SU-DHL-6 (cell line): Measurements from ENCODE around the gene TMEM204.

Experiments
- EZH2phosphoT487 ChIP-seq: fragments of 200-600 bp; sonication (generic), shearing (Covaris generic); conservative IDR thresholded peaks from 2 replicates; pipeline ENCODE4 v1.6.1; 2018; ENCODE audit warnings: mild to moderate bottlenecking, antibody characterized with exemption, low read length, moderate library complexity, mixed read lengths
- TF ChIP-seq, protein P1 (sequence below): fragments of 200-600 bp; sonication (generic); IDR thresholded peaks from one replicate; pipeline ENCODE4 v1.5.1; 2017; ENCODE audit warnings: antibody characterized with exemption, mild to moderate bottlenecking, low read length, moderate library complexity; ENCODE audit not compliant: insufficient read depth, poor library complexity, severe bottlenecking

DNA sequence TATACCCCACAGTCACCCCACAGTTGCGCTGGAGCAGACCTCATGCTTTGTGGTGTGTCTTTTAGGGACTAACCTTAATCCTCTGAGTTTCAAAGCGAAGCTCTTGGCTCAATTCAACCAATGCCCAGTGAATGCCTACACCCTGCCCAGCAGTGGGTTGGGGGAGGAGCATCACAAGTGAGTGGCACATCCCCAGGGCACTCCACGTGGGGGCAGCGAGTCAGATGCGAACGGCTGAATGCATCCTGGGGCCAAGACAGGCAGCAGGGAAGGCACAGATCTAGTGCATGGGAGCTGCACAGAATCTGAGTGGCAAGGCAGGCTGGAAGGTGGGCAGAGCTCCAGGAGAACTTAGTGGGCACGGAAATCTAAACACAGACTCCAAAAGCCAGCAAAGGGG is 39.2 kb downstream of the TMEM204 start:
- TF ChIP-seq, protein P1, sequence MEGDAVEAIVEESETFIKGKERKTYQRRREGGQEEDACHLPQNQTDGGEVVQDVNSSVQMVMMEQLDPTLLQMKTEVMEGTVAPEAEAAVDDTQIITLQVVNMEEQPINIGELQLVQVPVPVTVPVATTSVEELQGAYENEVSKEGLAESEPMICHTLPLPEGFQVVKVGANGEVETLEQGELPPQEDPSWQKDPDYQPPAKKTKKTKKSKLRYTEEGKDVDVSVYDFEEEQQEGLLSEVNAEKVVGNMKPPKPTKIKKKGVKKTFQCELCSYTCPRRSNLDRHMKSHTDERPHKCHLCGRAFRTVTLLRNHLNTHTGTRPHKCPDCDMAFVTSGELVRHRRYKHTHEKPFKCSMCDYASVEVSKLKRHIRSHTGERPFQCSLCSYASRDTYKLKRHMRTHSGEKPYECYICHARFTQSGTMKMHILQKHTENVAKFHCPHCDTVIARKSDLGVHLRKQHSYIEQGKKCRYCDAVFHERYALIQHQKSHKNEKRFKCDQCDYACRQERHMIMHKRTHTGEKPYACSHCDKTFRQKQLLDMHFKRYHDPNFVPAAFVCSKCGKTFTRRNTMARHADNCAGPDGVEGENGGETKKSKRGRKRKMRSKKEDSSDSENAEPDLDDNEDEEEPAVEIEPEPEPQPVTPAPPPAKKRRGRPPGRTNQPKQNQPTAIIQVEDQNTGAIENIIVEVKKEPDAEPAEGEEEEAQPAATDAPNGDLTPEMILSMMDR = no peak
- TF ChIP-seq EZH2phosphoT487 = no peak
